Peyer's patch (tissue), 4 donors: ENCODE measurements around the gene CDC25B. TPM values are rescaled to one million over a fixed set of nuclear protein-coding genes. Genes with fewer than 3 reads are reported as not detected.

ENCODE experiments used
- DNase-seq, 3 donors: peaks; one replicate each; pipeline ENCODE4 v3.0.0-alpha.2; 2017 to 2019
- H3K27ac ChIP-seq, 4 donors: fragments of 200-600 bp; sonication (generic); one replicate each; pipeline ENCODE4 v1.5.1; 2016 to 2019
- H3K27me3 ChIP-seq, 2 donors: fragments of 200-600 bp; sonication (generic); one replicate each; pipeline ENCODE4 v1.5.1; 2019
- H3K36me3 ChIP-seq, 3 donors: fragments of 200-600 bp; sonication (generic); one replicate each; pipeline ENCODE4 v1.5.1; 2016 to 2019
- H3K4me1 ChIP-seq, 4 donors: fragments of 200-600 bp; sonication (generic); one replicate each; pipeline ENCODE4 v1.5.1; 2016 to 2019
- H3K4me3 ChIP-seq, 4 donors: fragments of 200-600 bp; sonication (generic); 1 replicate in 3 of 4; 2 replicates in 1 of 4; pipeline ENCODE4 v1.5.1; 2016 to 2019; ENCODE audit warnings: mild to moderate bottlenecking in 1 of 4
- H3K9me3 ChIP-seq, 4 donors: fragments of 200-600 bp; sonication (generic); one replicate each; pipeline ENCODE4 v1.5.1; 2016 to 2019; ENCODE audit warnings: mild to moderate bottlenecking in 1 of 4
- CTCF ChIP-seq, 6 experiments: fragments of 450-650 bp in 4 of 6; fragments of 200-600 bp in 2 of 6; sonication (generic) in 1 of 6; IDR thresholded peaks; one replicate each; pipeline ENCODE4 v1.5.1; 2017 to 2019; ENCODE audit warnings: antibody characterized with exemption in 6 of 6, mild to moderate bottlenecking in 3 of 6, moderate library complexity in 1 of 6
- POLR2A ChIP-seq, 2 donors: fragments of 450-650 bp; IDR thresholded peaks; one replicate each; pipeline ENCODE4 v1.5.1; 2017; ENCODE audit warnings: antibody characterized with exemption in 2 of 2, mild to moderate bottlenecking in 2 of 2, moderate library complexity in 2 of 2
- total RNA-seq, 4 donors: library from RNA; depleted of rRNA; stranded (reverse); fragments of >200 nt; gene quantifications; one replicate each; pipeline ENCODE4 v1.1.0, GENCODE V29; 2016

The CDC25B gene
- total RNA-seq, 4 donors from 2014 or later, result 14.2 to 202 (median 34.1) TPM

GRCh38 chr20:3759316-3759823 lies 36.7 kb upstream of the CDC25B start:
- Histone ChIP-seq H3K4me1 (peaks cover 0 to 8% (median 0%) of the 10 kb centered on the region in 4 donors), H3K27me3 (no peaks in the 10 kb centered on the region), H3K4me3 (no peak overlapping the region), H3K27ac (no peak overlapping the region), H3K9me3 (no peaks in the 10 kb centered on the region), H3K36me3 (peaks cover 0 to 5% (median 0%) of the 10 kb centered on the region in 3 donors)
- DNase-seq, result no peak
- no peak for TF ChIP-seq POLR2A (IDR thresholded peaks at IDR 0.05)
- TF ChIP-seq CTCF (IDR thresholded peaks at IDR 0.05), result no peak

GRCh38 chr20:3759884-3760283 lies 36.2 kb upstream of the CDC25B start:
- peaks cover 0 to 5% (median 0%) of the 10 kb centered on the region in 3 donors for H3K36me3 ChIP-seq
- no peak for TF ChIP-seq CTCF (IDR thresholded peaks at IDR 0.05)
- TF ChIP-seq POLR2A (IDR thresholded peaks at IDR 0.05), result no peak
- H3K27me3 ChIP-seq, result no peaks in the 10 kb centered on the region
- H3K4me3 ChIP-seq, result no peak overlapping the region
- peaks cover 0 to 8% (median 0%) of the 10 kb centered on the region in 4 donors for H3K4me1 ChIP-seq
- no peak for DNase-seq
- no peaks in the 10 kb centered on the region for H3K9me3 ChIP-seq
- H3K27ac ChIP-seq, result no peak overlapping the region

- Histone ChIP-seq H3K9me3 (no peaks in the 10 kb centered on the region), H3K27me3 (no peaks in the 10 kb centered on the region), H3K4me3 (no peak overlapping the region), H3K4me1 (peaks cover 0 to 11% (median 0%) of the 10 kb centered on the region in 4 donors), H3K36me3 (peaks cover 0 to 5% (median 0%) of the 10 kb centered on the region in 3 donors), H3K27ac (no peak overlapping the region)
- DNase-seq, result no peak
- TF ChIP-seq CTCF (IDR thresholded peaks at IDR 0.05), result no peak
- TF ChIP-seq POLR2A (IDR thresholded peaks at IDR 0.05), result no peak
Measured at GRCh38 chr20:3760655-3761348, 35.3 kb upstream of the CDC25B start.

GRCh38 chr20:3763671-3764601 lies 32.2 kb upstream of the CDC25B start:
- Histone ChIP-seq H3K36me3 (no peaks in the 10 kb centered on the region), H3K4me1 (peaks cover 0 to 30% (median 9%) of the 10 kb centered on the region in 4 donors), H3K27ac (peak overlapping the region in 1 of 4 donors; percentile 51), H3K9me3 (no peaks in the 10 kb centered on the region), H3K27me3 (no peaks in the 10 kb centered on the region), H3K4me3 (no peak overlapping the region)
- DNase-seq, result no peak
- TF ChIP-seq POLR2A (IDR thresholded peaks at IDR 0.05) (no peak), CTCF (IDR thresholded peaks at IDR 0.05) (no peak)

GRCh38 chr20:3764659-3765058 lies 31.5 kb upstream of the CDC25B start:
- Histone ChIP-seq H3K27ac (peak overlapping the region in 2 of 4 donors; percentile 17 to 51), H3K4me1 (peaks cover 0 to 33% (median 9%) of the 10 kb centered on the region in 4 donors), H3K9me3 (no peaks in the 10 kb centered on the region), H3K4me3 (no peak overlapping the region), H3K27me3 (no peaks in the 10 kb centered on the region), H3K36me3 (no peaks in the 10 kb centered on the region)
- DNase-seq, result no peak
- no peak for TF ChIP-seq POLR2A (IDR thresholded peaks at IDR 0.05)
